Retina (tissue), 1 donor: ENCODE data around the gene FAF2.
"Not testable (repeated sequence)": the region's sequence is repeated elsewhere in the genome, so short reads cannot be mapped to it uniquely, and the experiment has no call there.

Experiments used
- DNase-seq: peaks from one replicate; pipeline ENCODE4 v3.0.0-alpha.2; 2016

FAF2 gene

GRCh38 chr5:176418251-176418650, 29.9 kb upstream of the FAF2 start:
- DNase-seq, result no peak

- no peak for DNase-seq
These were observed 28.1 kb upstream of the FAF2 start for GRCh38 chr5:176420086-176420485.

GRCh38 chr5:176420972-176421544, 27.1 kb upstream of the FAF2 start:
- no peak for DNase-seq

- DNase-seq, result no peak
These were observed 24.0 kb upstream of the FAF2 start for GRCh38 chr5:176424181-176424580.

GRCh38 chr5:176425138-176425537, 23.0 kb upstream of the FAF2 start:
- no peak for DNase-seq

- no peak for DNase-seq
These were observed 22.4 kb upstream of the FAF2 start for GRCh38 chr5:176425791-176426190.

- no peak for DNase-seq
These were observed 21.3 kb upstream of the FAF2 start for GRCh38 chr5:176426876-176427275.

GRCh38 chr5:176427971-176428370, 20.2 kb upstream of the FAF2 start:
- no peak for DNase-seq

GRCh38 chr5:176429972-176430371, 18.2 kb upstream of the FAF2 start:
- DNase-seq, result no peak

GRCh38 chr5:176432707-176433106, 15.5 kb upstream of the FAF2 start:
- DNase-seq, result no peak

- DNase-seq, result no peak
These were observed 11.5 kb upstream of the FAF2 start for GRCh38 chr5:176436656-176437055.

- no peak for DNase-seq
These were observed 9.0 kb upstream of the FAF2 start for GRCh38 chr5:176438959-176439757.

GRCh38 chr5:176440927-176441706, 7.1 kb upstream of the FAF2 start:
- no peak for DNase-seq

- DNase-seq, result no peak
These were observed 6.3 kb upstream of the FAF2 start for GRCh38 chr5:176441921-176442323.

- not testable (repeated sequence) for DNase-seq
These were observed 5.3 kb upstream of the FAF2 start for GRCh38 chr5:176442911-176443310.

GRCh38 chr5:176444742-176445141, 3.4 kb upstream of the FAF2 start:
- no peak for DNase-seq

- DNase-seq, result no peak
These were observed 2.0 kb upstream of the FAF2 start for GRCh38 chr5:176446028-176446665.

GRCh38 chr5:176446884-176447590, 1.1 kb upstream of the FAF2 start:
- no peak for DNase-seq

- DNase-seq, result no peak
These were observed 601 bp upstream of the FAF2 start for GRCh38 chr5:176447591-176447977.

- no peak for DNase-seq
These were observed 1.9 kb downstream of the FAF2 start for GRCh38 chr5:176450077-176450476.

- no peak for DNase-seq
These were observed 6.7 kb downstream of the FAF2 start for GRCh38 chr5:176454724-176455394.

GRCh38 chr5:176458904-176459561, 10.8 kb downstream of the FAF2 start:
- no peak for DNase-seq
